GM21423 (cell line): ENCODE measurements around the gene LY6G5C.
"Not testable (repeated sequence)": the region's sequence is repeated elsewhere in the genome, so short reads cannot be mapped to it uniquely, and the experiment has no call there.

Source experiments
- ATAC-seq: cut with Tn5 transposase; IDR thresholded peaks from one replicate; pipeline ENCODE4 v1.9.1; 2021; ENCODE audit warnings: mild to moderate bottlenecking, moderate library complexity; ENCODE audit not compliant: unreplicated experiment

Gene LY6G5C

DNA sequence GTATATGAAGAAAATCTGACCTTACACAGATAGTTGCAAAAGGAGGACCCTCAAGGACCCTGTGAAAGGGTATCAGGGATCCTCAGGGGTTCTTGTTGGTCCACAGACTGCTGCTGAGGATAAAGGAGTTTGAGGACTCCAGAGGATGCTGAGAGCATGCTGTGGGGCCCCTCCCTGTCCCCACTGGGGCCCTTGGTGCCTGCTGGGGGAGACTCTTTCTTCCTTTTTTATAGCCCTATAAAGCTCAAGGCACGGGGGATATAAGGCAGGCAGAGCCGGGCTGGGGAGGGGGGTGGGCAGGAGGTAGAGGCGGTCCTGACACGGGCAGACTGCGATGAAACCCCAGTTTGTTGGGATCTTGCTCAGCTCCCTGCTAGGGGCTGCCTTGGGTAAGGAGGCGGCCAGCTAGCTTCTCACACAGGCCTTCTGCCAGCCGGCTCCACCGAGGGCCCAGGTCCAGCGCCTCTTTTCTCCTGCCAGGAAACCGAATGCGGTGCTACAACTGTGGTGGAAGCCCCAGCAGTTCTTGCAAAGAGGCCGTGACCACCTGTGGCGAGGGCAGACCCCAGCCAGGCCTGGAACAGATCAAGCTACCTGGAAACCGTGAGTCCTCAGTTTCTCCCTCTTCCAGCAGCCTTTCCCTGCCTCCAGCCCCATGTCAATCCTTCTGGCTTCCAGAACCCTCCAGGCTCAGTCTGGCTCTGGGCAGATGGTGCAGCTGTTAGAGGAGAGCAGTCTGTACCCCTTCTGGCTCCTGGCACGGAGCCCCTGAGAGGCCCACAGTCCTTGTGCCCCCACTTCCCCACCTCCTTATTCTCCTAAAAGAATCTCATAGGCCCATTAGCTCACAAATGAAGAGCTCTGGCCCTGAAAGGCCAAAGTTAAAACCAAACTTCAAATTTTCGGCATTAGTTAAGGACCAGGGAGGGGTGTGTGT lies 34.4 kb upstream of the LY6G5C start, which contains the start of gene LY6G6D:
Gene LY6G6D (plus strand): TSS at position 327 of the 937 bp plus-strand sequence. CDS start 8 bp downstream, at position 335.
- no peak for ATAC-seq

DNA sequence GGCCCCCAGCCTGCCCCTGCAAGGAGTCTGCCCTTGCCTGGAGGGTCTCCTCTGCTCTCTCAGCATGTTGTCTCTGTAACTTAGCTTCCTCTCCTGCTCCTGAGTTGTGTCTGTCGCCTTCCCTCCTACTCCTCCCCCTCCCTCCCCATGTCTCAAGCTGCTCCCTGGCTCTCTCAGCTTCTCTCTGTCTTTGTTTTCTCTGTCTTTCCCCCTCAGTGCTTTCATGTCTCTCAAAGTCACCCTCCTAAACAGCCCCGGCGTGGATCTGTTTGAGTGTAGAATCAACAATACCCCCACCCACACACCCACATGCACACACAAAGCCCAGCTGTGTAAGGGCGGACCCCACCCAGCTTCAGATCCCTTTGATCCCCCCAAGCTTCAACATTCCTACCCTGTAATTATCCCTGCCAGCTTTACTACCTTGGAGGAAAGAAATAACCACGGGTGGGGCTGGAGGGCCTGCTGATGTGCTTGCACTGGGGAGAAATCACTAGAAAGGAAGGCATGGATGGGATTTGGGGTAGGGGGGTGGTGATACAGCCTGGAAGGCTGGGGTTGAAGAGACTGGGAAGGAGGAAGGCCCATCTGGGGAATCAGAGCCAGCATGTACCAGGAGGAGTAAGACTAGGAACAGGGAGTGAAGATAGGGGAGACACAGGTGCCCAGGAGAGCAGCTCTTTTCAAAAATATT lies 33.3 kb upstream of the LY6G5C start:
- no peak for ATAC-seq

DNA sequence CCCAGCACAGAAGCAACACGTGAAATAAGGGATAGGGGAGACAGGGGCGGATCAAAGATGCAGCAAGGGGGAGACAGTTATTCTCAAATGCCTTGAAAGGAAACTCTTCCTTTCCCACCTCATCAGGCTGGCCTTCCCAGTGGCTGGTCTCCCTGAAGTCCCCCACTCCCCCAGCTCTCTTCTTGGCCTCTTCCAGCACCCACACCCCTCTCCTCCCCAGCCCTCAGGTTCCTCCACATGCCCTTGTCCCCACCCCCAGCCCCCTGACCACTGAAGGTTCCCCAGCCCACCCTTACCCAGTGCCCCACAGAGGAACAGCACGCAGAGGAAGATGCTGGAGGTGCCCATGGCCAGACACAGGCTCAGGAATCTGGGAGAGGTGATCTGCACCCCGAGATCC lies 32.6 kb upstream of the LY6G5C start:
- ATAC-seq = no peak

GRCh38 chr6:31712296-31712695 lies 31.4 kb upstream of the LY6G5C start:
- ATAC-seq = no peak

GRCh38 chr6:31711233-31711632 lies 30.4 kb upstream of the LY6G5C start:
- ATAC-seq = no peak

GRCh38 chr6:31710523-31711219 lies 29.8 kb upstream of the LY6G5C start:
- no peak for ATAC-seq

DNA sequence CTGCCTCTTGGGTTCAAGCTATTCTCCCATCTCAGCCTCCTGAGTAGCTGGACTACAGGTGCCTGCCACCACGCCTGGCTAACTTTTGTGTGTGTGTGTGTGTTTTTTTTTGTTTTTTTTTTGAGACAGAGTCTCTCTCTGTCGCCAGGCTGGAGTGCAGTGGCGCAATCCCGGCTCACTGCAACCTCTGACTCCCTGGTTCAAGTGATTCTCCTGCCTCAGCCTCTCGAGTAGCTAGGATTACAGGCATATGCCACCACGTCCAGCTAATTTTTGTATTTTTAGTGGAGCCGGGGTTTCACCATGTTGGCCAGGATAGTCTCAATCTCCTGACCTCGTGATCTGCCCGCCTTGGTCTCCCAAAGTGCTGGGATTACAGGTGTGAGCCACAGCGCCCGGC lies 28.3 kb upstream of the LY6G5C start:
- ATAC-seq = not testable (repeated sequence)

DNA sequence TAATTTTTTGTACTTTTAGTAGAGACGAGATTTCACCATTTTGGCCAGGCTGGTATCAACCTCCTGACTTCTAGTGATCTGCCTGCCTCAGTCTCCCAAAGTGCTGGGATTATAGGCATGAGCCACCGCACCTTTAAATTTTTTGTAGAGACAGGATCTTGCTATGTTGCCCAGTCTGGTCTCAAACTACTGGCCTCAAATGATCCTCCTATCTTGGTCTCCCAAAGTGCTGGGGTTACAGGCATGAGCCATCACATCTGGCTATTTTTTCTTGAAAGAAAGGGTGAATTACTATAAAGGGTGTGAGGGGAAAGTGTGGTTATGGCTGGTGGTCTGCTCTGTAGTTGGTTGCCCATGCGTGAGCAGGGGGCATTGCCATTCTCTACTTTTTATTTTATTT lies 27.4 kb upstream of the LY6G5C start:
- no peak for ATAC-seq

DNA sequence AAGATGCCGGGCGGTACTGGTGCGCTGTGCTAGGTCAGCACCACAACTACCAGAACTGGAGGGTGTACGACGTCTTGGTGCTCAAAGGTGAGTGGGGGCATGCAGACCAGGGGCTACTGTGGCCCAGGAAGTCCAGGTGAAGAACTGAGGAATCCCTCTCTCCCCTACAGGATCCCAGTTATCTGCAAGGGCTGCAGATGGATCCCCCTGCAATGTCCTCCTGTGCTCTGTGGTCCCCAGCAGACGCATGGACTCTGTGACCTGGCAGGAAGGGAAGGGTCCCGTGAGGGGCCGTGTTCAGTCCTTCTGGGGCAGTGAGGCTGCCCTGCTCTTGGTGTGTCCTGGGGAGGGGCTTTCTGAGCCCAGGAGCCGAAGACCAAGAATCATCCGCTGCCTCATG lies 26.8 kb upstream of the LY6G5C start:
- ATAC-seq = no peak

GRCh38 chr6:31706599-31706998 lies 25.7 kb upstream of the LY6G5C start, which contains the start of gene LY6G6F:
LY6G6F (plus strand) TSS chr6:31706866; CDS start chr6:31706907, 41 bp downstream.
- no peak for ATAC-seq

- ATAC-seq = no peak
Observed at GRCh38 chr6:31705931-31706330, 25.1 kb upstream of the LY6G5C start.

DNA sequence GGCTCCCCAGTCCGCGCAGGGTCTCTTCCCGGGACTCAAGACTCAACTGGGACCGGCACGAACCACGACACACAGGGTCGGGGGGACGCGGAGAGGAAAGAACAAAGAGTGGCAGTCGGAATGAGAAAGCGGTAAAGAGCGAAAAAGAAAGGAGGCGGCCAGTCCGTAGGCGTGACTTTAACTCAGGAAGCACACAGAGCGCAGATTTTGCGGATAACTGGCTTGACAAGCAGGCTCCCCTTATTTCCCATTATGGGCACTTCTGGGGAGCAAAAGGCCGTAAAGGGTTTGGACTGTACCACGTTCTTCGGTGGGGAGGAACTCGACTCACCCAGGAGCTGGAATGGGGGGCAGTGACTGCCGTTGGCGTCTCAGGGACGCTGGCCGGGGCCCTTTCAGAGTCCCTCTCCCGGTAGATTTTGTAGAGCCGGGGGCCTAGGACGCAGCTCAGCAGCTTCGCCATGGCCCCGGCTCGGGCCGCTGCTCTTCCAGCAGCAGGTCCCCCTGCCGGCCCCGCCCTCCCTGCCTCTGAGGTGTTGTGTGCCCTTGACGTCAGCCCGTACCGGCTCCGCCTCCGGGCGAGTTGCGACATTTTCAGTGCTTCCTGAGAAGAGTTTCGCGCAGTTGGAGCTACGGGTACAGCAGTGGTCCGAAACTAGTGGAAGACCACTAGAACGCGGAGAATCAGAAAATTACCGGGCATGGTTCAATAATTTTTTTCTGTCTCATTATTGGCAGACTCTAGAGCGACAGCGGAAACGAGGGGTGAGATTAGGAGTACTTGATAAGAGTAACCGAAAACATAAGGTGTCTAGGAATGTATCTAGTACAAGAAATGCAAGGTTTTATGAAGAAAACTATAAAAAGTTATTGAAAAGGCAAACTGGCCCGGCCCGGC lies 22.2 kb upstream of the LY6G5C start, which contains the start of gene ABHD16A:
Gene ABHD16A (minus strand): TSS at position 506 of the 898 bp plus-strand sequence. CDS start 43 bp downstream, at position 463.
- peak; percentile 84 for ATAC-seq

DNA sequence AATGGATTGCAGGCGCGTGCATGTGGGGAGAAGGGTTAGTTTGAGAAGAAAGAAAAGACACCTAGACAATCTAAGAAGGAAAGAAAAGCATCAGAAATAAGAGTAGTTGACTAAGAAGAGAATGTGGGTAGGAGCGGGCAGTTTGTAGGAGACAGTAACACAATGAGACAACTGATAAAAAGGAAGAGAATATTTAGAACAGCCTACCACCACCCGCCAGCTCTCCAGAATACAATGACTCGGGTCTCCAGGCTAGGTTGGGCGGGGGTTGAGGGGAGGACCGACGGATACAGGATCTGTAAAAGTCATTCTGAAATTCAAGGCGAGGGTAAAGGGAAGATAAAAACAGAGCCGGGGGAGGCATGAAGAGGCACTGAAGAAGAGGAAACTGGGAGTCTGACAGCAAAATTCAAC lies 21.5 kb upstream of the LY6G5C start:
- no peak for ATAC-seq

DNA sequence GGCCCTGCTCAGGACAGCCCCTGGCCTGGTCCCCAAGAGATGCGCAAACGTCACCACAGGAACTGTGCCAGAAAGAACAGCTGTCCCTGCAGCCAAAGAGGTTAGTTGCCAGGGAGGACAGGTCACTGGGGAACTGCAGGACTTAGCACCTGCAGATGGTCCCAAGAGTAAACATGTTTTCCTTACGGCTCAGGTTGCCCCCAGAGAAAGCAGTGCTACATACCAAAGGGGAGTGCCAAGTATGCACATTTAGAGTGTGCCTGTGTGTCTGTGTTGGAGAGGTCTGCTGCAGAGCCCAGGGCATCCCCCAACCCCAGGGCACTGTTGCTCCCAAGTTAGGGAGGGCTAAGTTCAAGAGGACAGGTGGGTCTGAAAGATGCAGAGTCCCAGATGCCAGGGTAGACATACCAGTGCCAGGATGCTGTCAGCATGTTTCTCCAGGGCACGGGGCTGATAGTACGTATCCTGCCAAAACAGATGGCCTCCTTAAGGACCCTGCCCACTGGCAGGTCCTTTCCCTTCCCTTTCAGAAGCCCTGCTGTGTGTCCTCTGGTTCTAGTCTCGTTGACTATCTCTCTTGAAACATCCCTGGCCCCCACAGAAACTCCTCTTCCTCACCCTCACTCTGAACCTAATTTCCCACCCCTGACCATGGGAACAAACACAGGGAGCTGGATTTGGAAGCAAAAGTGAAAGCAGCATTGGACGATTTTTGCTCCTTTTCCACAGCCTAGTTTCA lies 21.0 kb upstream of the LY6G5C start:
- ATAC-seq = no peak

DNA sequence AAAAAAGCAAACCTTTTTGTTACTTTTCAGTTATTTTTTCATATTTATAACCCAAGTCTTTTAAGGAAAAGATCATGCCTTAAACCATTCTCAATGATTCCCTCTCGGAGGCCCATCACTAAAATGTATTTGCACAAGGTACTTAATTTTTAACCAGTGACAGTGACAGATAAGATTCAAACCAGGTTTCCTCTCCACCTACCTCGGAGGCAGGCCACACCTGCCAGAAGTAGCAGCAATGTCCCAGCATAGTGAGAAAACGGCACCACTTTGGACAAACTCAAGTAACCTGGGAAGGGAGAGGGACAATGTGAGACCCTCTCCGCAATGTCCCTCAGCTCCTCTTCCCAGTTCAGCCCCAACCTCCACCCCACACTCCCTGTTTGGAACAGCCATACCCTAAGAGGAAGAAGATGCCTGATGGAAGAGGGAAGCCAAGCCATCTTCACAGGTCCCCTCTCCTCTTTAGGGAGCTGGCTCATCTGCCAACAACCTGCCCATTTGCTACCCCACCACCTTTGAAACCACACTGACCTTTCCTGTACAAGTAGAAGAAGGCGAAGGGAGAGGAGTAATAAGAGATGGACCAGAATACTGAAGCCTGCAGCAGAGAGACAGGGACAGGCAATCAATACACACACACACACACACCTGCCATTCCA lies 20.0 kb upstream of the LY6G5C start:
- no peak for ATAC-seq

- no peak for ATAC-seq
Observed at GRCh38 chr6:31697555-31697954, 16.7 kb upstream of the LY6G5C start.

- ATAC-seq = no peak
Observed at GRCh38 chr6:31693535-31693934, 12.7 kb upstream of the LY6G5C start.

GRCh38 chr6:31692886-31693285 lies 12.0 kb upstream of the LY6G5C start:
- ATAC-seq = no peak

- no peak for ATAC-seq
Observed at GRCh38 chr6:31692353-31692752, 11.5 kb upstream of the LY6G5C start.
